GM21825 (cell line): ENCODE measurements around the gene SNRPA1.

Source experiments
- ATAC-seq: cut with Tn5 transposase; IDR thresholded peaks from one replicate; pipeline ENCODE4 v1.9.1; 2021; ENCODE audit warnings: mild to moderate bottlenecking, moderate library complexity; ENCODE audit not compliant: unreplicated experiment

SNRPA1 gene

DNA sequence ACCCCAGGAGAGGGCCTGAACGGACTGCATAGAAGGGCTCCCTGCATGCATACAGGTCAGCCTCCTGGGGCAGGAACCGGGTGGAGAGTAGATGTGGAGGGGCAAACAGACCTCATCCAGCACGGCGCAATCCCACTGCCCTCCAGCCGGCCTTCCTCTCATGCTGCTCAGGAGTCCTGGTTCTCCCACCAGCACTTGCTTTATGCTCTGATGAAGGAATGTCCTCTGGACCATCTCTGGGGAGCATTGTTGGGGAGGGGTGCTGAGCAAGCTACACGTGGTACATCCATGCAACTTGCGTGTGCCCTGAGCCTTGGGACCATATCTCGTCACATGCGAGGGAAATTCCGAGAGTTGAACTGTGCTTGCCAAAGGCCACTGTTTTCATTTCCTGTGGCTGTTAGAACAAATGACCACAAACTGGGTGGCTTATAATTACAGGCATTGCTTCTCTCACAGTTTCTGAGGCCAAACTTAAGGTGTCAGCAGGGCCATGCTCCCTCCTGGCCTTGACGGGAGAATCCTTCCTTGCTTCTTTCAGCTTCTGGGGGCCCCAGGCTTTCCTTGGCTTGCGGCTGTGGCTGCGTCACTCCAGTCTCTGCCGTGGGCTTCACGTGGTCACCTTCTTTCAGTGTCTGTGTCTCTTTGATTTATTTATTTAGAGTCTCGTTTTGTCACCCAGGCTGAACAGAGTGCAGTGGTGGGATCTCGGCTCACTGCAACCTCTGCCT, 30.0 kb downstream of the SNRPA1 start:
- no peak for ATAC-seq

DNA sequence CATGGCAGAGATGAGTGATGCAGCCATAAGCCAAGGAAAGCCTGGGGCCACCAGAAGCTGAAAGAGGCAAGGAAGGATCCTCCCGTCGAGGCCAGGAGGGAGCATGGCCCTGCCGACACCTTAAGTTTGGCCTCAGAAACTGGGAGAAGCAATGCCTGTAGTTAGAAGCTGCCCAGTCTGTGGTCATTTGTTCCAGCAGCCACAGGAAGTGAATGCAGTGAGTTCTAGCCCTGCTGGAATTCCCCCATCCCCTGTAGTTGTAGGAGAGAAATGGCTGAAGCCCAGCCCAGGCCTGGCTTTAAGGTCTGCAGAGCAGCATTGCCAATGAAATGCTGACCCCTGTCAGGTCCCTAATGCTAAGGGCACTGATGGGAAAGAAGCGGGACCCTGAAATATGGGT, 31.0 kb downstream of the SNRPA1 start:
- ATAC-seq: no peak

DNA sequence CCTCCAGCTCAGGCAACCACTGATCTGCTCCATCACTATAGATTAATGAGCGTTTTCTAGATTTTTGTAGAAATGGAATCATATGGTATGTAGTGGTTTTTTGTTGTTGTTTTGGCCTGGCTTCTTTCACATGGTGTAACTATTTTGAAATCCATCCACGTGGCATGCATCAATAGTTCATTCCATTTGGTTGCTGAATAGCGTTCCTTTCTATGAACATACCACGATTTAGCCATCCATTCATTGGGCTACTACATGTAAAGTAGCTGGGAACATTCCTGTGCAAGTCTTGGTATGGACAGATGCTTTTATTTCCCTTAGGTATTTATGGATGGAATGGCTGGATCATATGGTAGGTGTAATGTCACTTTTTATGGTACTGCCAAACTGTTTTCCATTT, 32.5 kb downstream of the SNRPA1 start:
- ATAC-seq: no peak

DNA sequence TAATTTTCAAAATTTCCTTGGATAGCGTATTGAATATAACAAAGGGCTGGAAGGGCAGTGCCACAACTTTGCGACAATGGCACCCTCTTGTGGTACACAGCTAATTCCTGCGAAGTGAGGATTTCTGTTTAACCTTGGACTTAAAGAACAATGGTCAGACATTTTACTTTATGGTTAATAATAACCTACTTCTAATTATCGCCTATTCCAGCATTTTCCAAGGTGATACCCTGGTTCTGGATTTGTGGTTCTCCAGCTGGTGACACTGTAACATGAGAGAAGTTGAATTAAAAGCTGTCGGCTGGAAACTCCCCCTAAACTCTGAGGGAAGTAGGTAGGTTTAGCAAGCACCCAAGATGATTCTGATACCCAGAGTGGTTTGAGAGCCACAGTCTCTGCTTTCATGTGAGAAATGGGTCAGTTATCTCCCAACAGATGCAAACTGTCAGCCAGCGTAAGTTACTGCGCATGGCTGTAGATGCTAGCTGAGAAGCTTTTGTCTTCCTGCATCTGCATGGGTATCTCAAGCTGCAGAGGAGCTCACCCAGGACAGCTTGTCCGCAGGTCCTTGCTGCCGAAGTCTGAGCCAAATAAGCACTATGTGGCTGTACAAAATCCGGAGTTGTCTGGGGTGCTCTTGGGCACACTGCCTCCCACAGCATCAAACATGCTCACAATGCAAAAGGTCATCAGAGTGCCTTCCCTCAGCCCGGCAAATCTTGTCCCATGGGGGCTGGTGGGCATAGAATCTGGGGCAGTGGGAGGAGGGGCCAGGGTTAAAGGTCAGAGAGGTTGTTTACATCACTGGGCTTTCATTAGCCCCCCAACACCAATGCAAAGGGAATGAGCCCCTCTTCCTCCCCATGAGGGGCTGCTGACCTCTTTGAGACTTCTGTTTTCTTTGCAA, 36.6 kb downstream of the SNRPA1 start:
- peak; percentile 42 for ATAC-seq

DNA sequence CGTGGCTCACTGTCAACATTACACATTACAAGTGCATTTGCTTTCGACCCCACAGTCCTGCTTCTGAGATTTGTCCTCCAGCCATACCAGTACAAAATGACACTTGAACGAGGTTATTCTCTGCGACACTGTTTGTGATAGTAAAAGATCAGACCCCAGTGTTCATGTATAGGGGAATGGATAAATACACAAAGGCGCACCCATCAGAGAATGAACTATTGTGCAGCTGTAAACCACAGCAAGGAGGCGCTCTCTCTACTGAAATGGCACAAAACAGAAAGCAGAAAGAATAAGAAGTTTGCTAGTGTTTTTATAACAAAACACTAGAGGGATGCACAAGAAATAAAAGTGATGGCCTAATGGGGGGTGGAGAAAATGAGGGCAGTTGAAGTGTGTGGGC, 38.3 kb downstream of the SNRPA1 start:
- ATAC-seq: no peak

DNA sequence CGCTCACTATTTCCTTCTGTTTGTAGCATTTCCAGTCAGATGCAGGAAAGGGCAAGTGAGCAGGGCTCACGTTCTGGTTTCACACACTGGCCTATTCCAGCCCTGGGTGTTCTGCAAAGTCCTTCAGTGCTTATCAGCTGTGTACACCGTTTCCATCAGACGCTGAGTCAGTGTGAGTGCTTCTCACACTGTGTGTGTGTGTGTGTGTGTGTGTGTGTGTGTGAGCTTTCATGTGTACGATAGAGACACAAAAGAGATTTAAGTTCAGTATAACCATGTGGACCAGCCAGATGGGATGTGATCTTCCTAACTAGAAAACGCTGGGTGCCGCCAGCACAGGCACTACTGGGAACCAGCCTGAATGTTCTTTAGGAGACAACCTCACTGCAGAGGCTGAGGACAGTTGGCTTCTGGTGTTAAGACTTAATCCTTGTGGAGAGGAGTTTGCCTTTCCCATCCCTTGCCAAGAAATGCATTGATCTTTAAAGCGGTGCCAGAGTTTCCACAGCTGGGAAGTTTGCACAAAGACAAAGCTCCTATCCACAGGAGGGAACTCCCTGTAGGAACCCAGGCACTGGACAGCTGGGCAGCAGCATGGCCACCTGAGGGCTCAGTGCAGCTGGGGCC, 39.3 kb downstream of the SNRPA1 start:
- no peak for ATAC-seq

DNA sequence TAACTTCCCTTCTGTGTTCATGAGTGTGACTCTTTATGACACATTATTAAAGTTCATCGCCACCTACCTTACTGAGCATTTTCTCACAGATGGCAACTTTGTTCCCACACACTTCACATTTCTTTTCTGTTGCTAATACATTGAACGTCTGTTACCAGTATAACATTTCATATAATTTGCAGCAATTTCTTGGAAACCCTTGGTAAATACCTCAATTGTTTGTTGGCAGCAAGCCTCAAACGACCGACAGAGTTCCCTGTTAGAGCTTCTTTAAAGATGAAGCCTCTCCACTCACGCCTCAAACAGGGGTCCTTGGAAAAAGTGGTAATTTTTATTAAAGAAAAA, 40.0 kb downstream of the SNRPA1 start:
- no peak for ATAC-seq

DNA sequence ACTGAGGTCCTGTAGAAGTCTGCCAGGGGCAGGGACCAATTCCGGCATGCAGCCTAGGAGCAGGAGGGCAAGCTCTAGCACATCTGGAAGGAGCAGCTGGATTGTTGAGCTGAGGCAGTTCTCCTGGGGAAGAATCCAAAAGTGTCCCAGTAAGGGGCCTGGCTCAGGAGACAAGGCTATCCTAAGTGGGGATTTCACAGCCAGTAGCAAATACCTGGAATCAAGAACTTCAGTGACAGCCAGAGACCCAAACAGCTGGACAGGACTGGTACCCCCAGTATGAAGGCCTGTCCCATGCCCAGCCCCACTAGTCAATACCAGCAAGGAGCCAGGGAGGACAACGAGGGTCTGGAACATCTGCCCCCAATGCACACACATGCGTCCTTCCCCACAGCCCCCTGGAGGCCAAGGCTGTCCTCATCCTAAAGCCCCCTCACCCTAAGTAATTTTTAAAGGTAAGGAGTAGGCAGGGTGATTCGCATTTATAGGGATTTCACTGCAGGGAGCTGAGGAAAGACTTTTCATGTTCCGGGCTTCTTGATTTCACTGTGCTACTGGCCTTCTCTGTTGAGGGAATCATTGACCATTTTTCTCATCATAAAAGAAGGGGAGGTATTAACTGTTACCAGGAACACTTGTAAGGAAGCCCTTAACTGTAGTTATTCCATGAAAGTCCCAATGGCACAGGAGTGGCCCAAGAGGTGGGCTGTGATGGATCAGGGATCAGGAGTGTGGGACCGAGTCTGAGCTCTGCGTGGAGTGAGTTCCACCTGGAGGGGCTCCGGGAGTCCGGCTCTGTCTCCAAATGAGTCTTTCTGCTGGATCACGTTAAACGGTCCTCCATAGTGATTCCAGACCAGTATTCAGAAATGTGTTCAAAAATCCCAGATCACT, 40.6 kb downstream of the SNRPA1 start:
- ATAC-seq: no peak

DNA sequence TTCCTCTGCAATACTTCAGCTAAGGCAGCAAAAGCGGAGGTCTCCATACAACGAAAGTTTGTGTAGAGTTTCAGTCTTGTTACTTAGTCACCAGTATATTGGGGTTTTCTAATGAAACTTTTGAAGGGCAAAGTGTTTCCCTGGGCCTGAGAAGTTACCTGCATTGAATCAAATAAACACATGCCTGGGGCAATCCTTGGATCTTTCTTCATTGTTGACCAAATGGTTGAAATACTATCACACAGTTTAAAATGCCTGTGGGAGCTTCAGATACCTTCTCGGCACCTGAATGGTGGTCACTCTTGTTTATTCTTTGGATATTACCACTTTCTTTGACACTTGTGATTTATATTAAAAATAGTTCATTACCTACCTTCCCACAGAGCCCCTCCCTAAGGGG, 42.2 kb downstream of the SNRPA1 start:
- peak; percentile 8 for ATAC-seq

DNA sequence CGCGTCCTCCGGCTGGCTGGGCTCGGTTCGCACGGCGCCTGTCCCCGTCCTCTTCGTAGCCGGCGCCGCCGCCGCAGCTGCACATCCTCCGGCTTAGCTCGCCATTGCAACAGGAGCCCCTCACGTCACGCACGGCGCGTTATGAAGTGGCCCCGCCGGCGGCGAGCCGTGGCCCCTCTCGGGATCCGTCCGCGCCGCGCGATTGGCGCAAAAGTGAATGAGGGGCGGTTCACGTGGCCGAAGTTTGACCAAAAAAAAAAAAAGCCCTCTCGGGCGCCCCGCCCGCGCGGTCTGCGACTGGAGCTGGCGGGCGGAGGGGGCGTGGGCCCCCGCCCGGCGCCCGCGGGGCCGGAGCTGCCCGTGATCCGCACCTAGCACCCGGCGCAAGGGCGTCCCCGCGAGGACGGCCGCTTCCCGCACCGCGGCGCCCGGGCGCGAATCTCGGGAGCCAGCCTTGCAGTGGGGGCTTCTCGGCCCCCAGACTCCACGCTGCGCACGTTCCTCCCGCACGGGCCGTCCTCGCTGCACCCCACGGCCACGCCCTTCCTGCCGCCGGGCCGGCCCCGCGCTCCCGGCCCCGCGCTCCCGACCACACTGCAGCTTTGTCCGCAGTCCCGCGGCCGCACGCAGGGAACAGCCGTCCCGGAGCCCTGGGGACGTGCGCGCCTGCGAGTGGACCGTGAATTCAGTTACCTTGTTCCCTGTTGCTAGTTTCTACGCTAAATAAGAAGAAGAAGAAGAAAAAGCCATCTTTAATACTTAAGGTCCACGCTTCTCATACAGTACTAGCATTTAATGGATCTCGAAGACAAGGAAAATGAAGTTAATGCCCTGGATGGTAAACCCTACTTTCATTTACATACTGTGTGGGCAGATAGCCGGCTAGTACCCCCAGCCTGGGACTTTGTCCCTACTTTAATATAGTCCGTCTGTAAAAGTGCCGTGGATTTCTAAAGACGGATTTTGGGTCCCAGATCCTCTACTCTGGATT, 42.9 kb downstream of the SNRPA1 start, which contains the start of gene CHSY1:
CHSY1 (minus strand) TSS at position 219 of the 991 bp plus-strand sequence. CDS start 592 bp downstream, outside the sequence.
- peak; percentile 62 for ATAC-seq

DNA sequence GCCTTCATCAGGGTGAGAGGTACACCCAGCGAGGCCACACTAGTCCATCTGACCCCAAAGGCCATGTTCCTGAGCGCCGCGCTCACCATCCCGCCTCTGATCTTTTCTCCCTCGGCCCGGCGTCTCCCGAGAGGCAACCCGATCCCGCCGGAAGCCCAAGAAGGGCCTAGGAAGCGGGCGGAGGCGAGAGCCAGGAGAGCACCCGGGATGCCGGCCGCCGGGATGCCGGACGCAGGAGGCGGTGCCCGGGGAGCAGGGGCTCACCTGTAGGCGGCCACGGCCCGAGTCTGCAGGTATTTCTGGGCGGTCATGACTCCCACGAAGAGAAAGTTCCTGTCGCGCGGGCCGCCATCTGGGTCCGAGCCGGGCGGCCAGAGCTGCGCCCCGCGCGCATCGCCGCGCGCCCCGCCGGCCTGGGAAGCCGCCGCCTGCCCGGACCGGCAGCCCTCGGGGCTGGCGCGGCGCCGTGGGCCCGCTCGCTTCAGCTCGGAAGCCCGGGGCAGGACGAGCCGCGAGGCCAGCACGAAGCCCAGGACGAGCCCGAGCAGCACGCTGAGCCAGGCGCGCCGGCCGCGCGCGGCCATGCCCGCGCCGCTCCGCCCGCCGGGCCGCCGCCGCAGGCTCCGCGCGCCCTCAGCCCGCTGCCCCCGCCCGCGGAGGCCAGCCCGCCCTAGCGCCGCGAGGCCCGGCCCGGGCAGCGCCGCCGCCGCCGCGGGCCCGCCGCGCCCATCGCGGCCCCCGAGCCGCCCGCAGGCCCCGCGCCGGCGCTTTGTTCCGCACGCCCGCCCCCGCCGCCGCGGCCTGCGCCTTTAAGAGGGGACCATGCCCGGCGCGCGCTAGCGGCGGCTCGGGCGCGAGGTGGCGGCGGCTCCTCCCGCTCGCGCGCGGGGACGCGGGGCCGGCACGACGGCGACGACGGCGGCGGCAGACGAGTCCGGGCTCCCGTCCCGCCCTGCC, 43.9 kb downstream of the SNRPA1 start:
- peak; percentile 26 for ATAC-seq

DNA sequence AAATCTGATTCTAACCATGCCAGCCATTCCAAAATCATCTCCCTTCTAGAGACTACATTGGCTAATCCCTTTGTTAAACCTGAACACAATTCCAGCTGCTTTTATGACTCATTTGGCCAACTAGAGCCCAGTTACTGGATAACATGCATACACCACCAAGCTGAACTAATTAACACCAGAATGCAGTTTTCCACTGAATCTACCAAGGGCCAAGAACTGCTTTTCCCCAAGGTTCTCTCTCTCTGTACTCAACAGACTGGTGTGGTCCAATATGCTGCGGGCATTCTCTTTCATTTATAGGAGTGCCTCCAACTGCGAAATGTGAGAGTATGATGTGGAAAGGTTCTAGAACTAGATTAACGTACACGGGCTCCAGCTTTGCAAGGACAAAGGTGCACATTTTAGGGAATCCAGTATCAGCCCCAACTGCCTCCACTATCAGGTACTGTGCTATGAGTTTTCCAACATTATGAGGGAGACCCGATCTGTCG, 44.7 kb downstream of the SNRPA1 start:
- no peak for ATAC-seq

DNA sequence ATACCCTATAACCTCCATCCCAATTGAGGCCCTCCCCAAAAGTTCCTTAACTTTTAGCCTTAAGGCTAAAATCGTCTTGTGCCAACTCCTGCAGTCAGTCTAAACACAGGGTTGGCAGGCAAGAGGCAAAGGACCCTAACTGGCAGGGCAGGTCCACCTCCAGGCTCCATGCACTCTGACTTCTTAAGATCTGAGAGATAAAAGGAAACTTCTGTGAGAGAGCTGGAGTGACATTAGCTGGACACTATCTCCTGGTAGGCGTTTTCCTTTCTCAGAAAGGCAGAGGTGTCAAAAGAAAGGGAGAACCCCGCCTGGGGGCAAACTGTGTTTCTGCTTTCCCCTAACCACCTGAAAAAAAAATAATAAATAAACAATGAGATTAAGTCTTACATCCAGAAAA, 46.8 kb downstream of the SNRPA1 start:
- no peak for ATAC-seq

DNA sequence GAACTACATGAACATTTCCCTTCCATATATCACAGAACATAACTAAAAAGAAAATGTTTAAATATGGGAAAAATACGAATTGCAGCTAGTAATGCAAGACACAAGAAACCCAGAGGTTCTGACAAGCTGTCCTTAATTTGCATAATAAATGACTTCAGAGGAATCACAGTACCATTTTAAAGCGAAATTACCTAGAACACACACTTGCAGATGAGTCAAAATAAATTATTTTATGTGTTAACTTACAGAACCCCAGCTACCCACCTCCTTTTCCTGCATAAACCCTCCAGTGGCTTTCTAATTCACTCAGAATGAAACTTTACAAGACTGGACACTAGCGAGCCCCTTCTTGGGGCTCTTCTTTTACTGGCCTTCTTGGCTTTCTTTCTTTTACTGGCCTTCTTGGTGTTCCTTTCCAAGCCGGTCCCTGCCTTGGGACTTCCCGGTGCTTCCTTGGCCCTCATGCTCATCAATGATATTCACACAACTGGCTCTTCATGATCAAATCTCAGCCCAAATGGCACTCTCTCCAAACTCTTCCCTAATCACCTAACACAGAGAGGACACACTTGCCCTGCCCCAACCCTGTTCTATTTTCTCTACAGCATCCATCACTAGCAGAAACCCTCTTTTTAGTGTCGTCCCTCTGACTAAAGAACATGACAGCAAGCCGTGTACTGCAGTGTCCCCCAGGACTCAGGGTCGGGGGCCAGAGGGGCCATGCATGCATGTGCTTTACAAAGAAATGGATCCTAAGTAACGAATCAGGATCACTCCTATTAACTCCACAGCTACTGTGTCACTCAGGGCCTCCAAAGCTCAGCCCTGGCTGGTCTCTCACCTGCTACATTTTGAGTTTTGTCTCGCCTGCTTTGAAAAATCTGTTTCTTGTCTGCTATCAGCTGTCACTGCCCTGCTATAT, 48.0 kb downstream of the SNRPA1 start:
- no peak for ATAC-seq

DNA sequence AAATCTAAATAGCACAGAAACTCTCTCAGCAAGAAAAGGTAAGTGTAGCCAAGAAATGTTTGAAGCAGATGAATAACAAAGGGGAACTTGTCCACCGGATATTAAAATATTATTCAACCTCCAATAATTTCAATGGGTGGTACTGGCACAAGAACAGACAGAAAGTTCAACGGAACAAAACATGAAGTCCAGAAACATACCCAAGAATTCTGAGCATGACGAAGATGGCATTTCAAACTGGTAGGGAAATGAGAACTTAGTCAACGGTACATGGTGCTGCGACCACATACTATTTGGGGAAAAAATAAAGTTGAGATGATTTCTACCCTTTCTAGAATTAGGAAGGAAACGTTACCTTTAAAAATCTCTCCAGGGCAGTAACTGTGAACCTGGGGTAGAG, 48.7 kb downstream of the SNRPA1 start:
- ATAC-seq: no peak

DNA sequence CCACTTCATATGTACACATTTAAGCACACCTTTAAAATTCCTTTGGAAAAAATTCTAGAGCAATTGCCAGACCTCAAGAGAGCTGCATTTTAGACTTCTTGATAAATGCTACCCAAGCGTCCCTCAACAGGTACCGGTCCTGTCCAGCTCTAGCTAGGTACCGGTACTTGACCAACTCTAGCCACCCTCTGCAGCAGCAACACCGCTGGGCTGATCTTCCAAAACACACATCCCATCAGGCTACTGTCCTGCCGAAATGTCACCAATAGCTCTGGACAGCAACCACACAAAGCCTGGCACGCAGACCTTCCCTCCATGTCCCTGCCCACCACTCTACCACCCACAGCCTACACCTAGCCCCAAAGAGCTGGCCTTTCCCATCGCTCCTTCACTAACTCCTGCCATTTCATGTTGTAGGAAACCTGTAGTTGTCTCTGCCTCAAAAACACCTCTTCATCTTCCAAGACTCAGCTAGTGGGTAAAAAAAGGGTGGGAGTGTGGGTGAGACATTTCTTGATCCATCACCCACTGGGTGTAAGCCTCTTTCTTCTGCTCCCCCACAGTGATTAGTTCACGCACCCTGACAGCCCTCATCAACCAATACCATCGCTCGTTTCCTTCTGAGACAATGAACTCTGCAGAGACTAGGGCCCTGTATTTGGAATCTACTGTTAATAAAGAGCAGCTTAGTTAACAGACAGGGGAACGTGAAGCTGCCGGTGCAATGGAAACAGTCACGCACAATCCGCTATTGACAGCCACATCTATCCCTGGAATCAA, 50.0 kb downstream of the SNRPA1 start:
- no peak for ATAC-seq
